B cell (primary cell): ENCODE measurements around the gene RASGEF1C. TPM values are rescaled to one million over a fixed set of nuclear protein-coding genes. Genes with fewer than 3 reads are reported as not detected.
A peak's percentile ranks its signal among the peaks of the same experiment; 100 is the strongest.
"Not testable (repeated sequence)": the region's sequence is repeated elsewhere in the genome, so short reads cannot be mapped to it uniquely, and the experiment has no call there.

Experiments used
- ATAC-seq: fragments of 200-7000 bp; cut with Tn5 transposase; one replicate; pipeline ENCODE4 v1.10.0; 2021; ENCODE audit warnings: low read depth, mild to moderate bottlenecking, moderate number of reproducible peaks, moderate library complexity
- CTCF ChIA-PET: fragments of 350-600 bp; sonication (Branson Sonifier 250); formaldehyde crosslinking; loops from one replicate; lab custom pipeline; 2021; ENCODE audit warnings: antibody characterized with exemption, inconsistent platforms; lab: Charles Lee
- POLR2A ChIA-PET: fragments of 350-600 bp; sonication (Branson Sonifier 250); formaldehyde crosslinking; loops from one replicate; lab custom pipeline; 2021; ENCODE audit warnings: antibody characterized with exemption; lab: Charles Lee
- DNase-seq: peaks from one replicate; pipeline ENCODE4 v3.0.0; 2013
- H2AFZ ChIP-seq: 2 replicates; pipeline ENCODE4 v1.6.1; 2012; ENCODE audit warnings: mild to moderate bottlenecking, low read depth, low read length; ENCODE audit not compliant: insufficient read depth, poor library complexity, severe bottlenecking
- H3K27ac ChIP-seq, 2 donors: 1 replicate in 1 of 2; 2 replicates in 1 of 2; pipeline ENCODE4 v1.5.1; 2012 to 2013; ENCODE audit warnings: low read length in 2 of 2, mild to moderate bottlenecking in 2 of 2, moderate library complexity in 1 of 2
- H3K27me3 ChIP-seq, 4 experiments: fragments of 200-600 bp in 1 of 4; sonication (generic) in 1 of 4; replicated peaks in 1 of 4; 1 replicate in 2 of 4; 2 replicates in 2 of 4; pipeline versions ENCODE4 v1.6.1 to v1.7.0; 2013 to 2016; ENCODE audit warnings: low read length in 3 of 4, mild to moderate bottlenecking in 2 of 4, mixed read lengths in 1 of 4, moderate library complexity in 1 of 4; ENCODE audit not compliant: insufficient read depth in 4 of 4, control insufficient read depth in 3 of 4; ENCODE audit errors: control extremely low read depth in 1 of 4
- H3K36me3 ChIP-seq, 2 experiments: replicated peaks in 1 of 2; 1 replicate in 1 of 2; 2 replicates in 1 of 2; pipeline versions ENCODE4 v1.6.1 to v1.7.1; 2013; ENCODE audit warnings: low read length in 1 of 2; ENCODE audit not compliant: insufficient read depth in 2 of 2, control insufficient read depth in 1 of 2; ENCODE audit errors: control extremely low read depth in 1 of 2, extremely low read depth in 1 of 2
- H3K4me1 ChIP-seq, 2 donors: fragments of 200-600 bp in 1 of 2; sonication (generic) in 1 of 2; 1 replicate in 1 of 2; 2 replicates in 1 of 2; pipeline versions ENCODE4 v1.5.1 to v1.6.1; 2013 to 2017; ENCODE audit warnings: low read length in 2 of 2; ENCODE audit not compliant: control insufficient read depth in 2 of 2, insufficient read depth in 2 of 2
- H3K4me2 ChIP-seq: replicated peaks from 2 replicates; pipeline ENCODE3; 2012; ENCODE audit warnings: mild to moderate bottlenecking, low read depth, low read length; ENCODE audit not compliant: poor library complexity, severe bottlenecking
- H3K4me3 ChIP-seq, 5 experiments: fragments of 200-600 bp in 1 of 5; sonication (generic) in 1 of 5; 1 replicate in 3 of 5; 2 replicates in 2 of 5; pipeline versions ENCODE4 v1.5.1 to v1.7.0; 2011 to 2016; ENCODE audit warnings: low read length in 4 of 5, mild to moderate bottlenecking in 4 of 5, low read depth in 2 of 5, control low read depth in 1 of 5, moderate library complexity in 1 of 5; ENCODE audit not compliant: insufficient read depth in 1 of 5; ENCODE audit errors: control extremely low read depth in 1 of 5, extremely low read depth in 1 of 5
- H3K79me2 ChIP-seq: fragments of 200-600 bp; sonication (generic); one replicate; pipeline ENCODE4 v1.6.0; 2016; ENCODE audit warnings: low read length; ENCODE audit not compliant: control insufficient read depth, insufficient read depth
- H3K9ac ChIP-seq: fragments of 200-600 bp; sonication (generic); 2 replicates; pipeline ENCODE4 v1.6.1; 2017; ENCODE audit warnings: mild to moderate bottlenecking, low read length, moderate library complexity
- H3K9me3 ChIP-seq, 3 donors: one replicate each; pipeline versions ENCODE4 v1.6.1 to v1.7.1; 2013; ENCODE audit warnings: low read length in 2 of 3; ENCODE audit not compliant: control insufficient read depth in 2 of 3, insufficient read depth in 1 of 3; ENCODE audit errors: control extremely low read depth in 1 of 3
- H4K20me1 ChIP-seq: 2 replicates; pipeline ENCODE4 v1.6.0; 2012; ENCODE audit warnings: mild to moderate bottlenecking, low read length; ENCODE audit not compliant: insufficient read depth, control insufficient read depth, poor library complexity, severe bottlenecking
- H3K27ac Mint-ChIP-seq: one replicate; pipeline ENCODE4 v1.8.0; 2021; ENCODE audit warnings: mixed read lengths
- H3K27me3 Mint-ChIP-seq: one replicate; pipeline ENCODE4 v1.8.0; 2021; ENCODE audit warnings: mixed read lengths
- H3K4me1 Mint-ChIP-seq: one replicate; pipeline ENCODE4 v1.8.0; 2021; ENCODE audit warnings: mixed read lengths
- H3K4me3 Mint-ChIP-seq: one replicate; pipeline ENCODE4 v1.8.0; 2021; ENCODE audit warnings: mixed read lengths
- H3K9me3 Mint-ChIP-seq: one replicate; pipeline ENCODE4 v1.8.0; 2022; ENCODE audit warnings: mixed read lengths; ENCODE audit not compliant: insufficient read depth
- CTCF ChIP-seq: fragments of 200-600 bp; IDR thresholded peaks from one replicate; pipeline ENCODE4 v1.8.0; 2022; ENCODE audit warnings: antibody characterized with exemption, mild to moderate bottlenecking
- EZH2 ChIP-seq: IDR thresholded peaks from 2 replicates; pipeline ENCODE4 v1.6.1; 2012; ENCODE audit warnings: borderline replicate concordance, low read depth, mild to moderate bottlenecking, moderate library complexity, low read length; ENCODE audit not compliant: insufficient read depth, poor library complexity, severe bottlenecking
- WGBS: methylation state at CpG from one replicate; pipeline ENCODE4 v1.1.5; 2013; ENCODE audit warnings: missing lambda C conversion rate; ENCODE audit not compliant: insufficient coverage; 5-methylcytosine and 5-hydroxymethylcytosine counted together
- intact Hi-C: fragments of 100-400 bp; cut with micrococcal nuclease; formaldehyde crosslinking; loops from one replicate; pipeline ENCODE4 v1.10.0; 2022
- polyA plus RNA-seq: library from polyadenylated mRNA; depleted of rRNA; stranded (reverse); fragments of >200 nt; gene quantifications from 2 replicates; pipeline ENCODE4 v1.2.3, GENCODE V29; 2012
- total RNA-seq, 2 donors: library from RNA; stranded (reverse); fragments of 120-200 nt in 1 of 2; gene quantifications; 1 replicate in 1 of 2; 2 replicates in 1 of 2; pipeline versions ENCODE4 v1.2.3 to v1.2.4, GENCODE V29; 2013 to 2022

Gene RASGEF1C
- total and polyA plus RNA-seq, 2 donors (not counting 1 experiment from before 2014, with no cell fraction given): not detected

GRCh38 chr5:180126716-180127681, 82.0 kb downstream of the RASGEF1C start:
- 42% methylated on average over 52 of the region's 59 CpGs for WGBS
- H3K27me3 Mint-ChIP-seq: peaks cover 6% of the 10 kb centered on the region
- Histone ChIP-seq H3K36me3 (no peaks in the 10 kb centered on the region), H3K27me3 (peaks cover 0 to 4% (median 0%) of the 10 kb centered on the region in 4 experiments), H3K9ac (no peak overlapping the region), H2AFZ (no peak overlapping the region), H3K4me3 (no peak overlapping the region), H3K9me3 (no peaks in the 10 kb centered on the region), H3K27ac (no peak overlapping the region), H3K4me1 (no peaks in the 10 kb centered on the region), H4K20me1 (no peaks in the 10 kb centered on the region), H3K4me2 (no peak overlapping the region), H3K79me2 (no peaks in the 10 kb centered on the region)
- H3K4me3 Mint-ChIP-seq: no peak overlapping the region
- ATAC-seq: no peak
- H3K4me1 Mint-ChIP-seq: no peaks in the 10 kb centered on the region
- peak; percentile 37 for DNase-seq
- ChIA-PET POLR2A (no interaction called here), CTCF (interaction anchor here (1.6 kb wide), 1 partner anchor 189 kb away, joined by 5 read pairs; no protein-coding TSS in a partner anchor)
- no peaks in the 10 kb centered on the region for H3K9me3 Mint-ChIP-seq
- TF ChIP-seq CTCF (peak; percentile 66), EZH2 (no peak)
- H3K27ac Mint-ChIP-seq: no peak overlapping the region
- intact Hi-C loops: loop anchor here (5.0 kb wide), 1 partner anchor 200 kb away; no protein-coding TSS in a partner anchor

- not testable (repeated sequence) for DNase-seq, H3K4me1 Mint-ChIP-seq
Measured at GRCh38 chr5:180126156-180126555, 82.9 kb downstream of the RASGEF1C start.

GRCh38 chr5:180124662-180125061, 84.3 kb downstream of the RASGEF1C start:
- H3K9me3 ChIP-seq, H3K9ac ChIP-seq, H3K4me3 ChIP-seq, DNase-seq, ATAC-seq, H3K27me3 ChIP-seq, H3K36me3 ChIP-seq, H3K27me3 Mint-ChIP-seq, H3K4me1 ChIP-seq, H3K27ac Mint-ChIP-seq, H4K20me1 ChIP-seq, H3K4me2 ChIP-seq, POLR2A ChIA-PET, H3K9me3 Mint-ChIP-seq, H3K79me2 ChIP-seq, H3K4me3 Mint-ChIP-seq, H3K27ac ChIP-seq, H2AFZ ChIP-seq, H3K4me1 Mint-ChIP-seq: not testable (repeated sequence)
- CTCF ChIA-PET: interaction anchor here (1.0 kb wide), 1 partner anchor 9 kb away, joined by 3 read pairs; no protein-coding TSS in a partner anchor
- intact Hi-C loops: loop anchor here (5.0 kb wide), 1 partner anchor 203 kb away; no protein-coding TSS in a partner anchor
- 92% methylated on average over 5 of the region's 6 CpGs for WGBS

More at GRCh38 chr5:180126156-180126555, 82.9 kb downstream of the RASGEF1C start:
- H3K4me1 ChIP-seq, H2AFZ ChIP-seq, H3K9ac ChIP-seq, H3K27ac ChIP-seq, H3K27ac Mint-ChIP-seq, H3K9me3 Mint-ChIP-seq, H3K4me3 Mint-ChIP-seq, H3K79me2 ChIP-seq, H4K20me1 ChIP-seq, H3K4me3 ChIP-seq, POLR2A ChIA-PET, ATAC-seq, H3K27me3 ChIP-seq, H3K4me2 ChIP-seq, H3K9me3 ChIP-seq, H3K27me3 Mint-ChIP-seq, H3K36me3 ChIP-seq: not testable (repeated sequence)
- CTCF ChIA-PET: interaction anchor here (1.6 kb wide), 1 partner anchor 190 kb away, joined by 5 read pairs; no protein-coding TSS in a partner anchor
- 92% methylated on average over 15 of the region's 17 CpGs for WGBS
- intact Hi-C loops: loop anchor here (5.0 kb wide), 1 partner anchor 201 kb away; no protein-coding TSS in a partner anchor
